GM12878 (cell line): ENCODE results near the gene CLEC4E. TPM values are rescaled to one million over a fixed set of nuclear protein-coding genes. Genes with fewer than 3 reads are reported as not detected.
"Not testable (repeated sequence)": the region's sequence is repeated elsewhere in the genome, so short reads cannot be mapped to it uniquely, and the experiment has no call there.

Experiments used
- ATAC-seq: fragments of 200-7000 bp; cut with Tn5 transposase; 3 replicates; pipeline ENCODE4 v1.9.1; 2020; ENCODE audit warnings: mild to moderate bottlenecking, moderate library complexity
- BruUV-seq: library from RNA; stranded (reverse); fragments of 400-500 nt; replicated peaks from 2 replicates; lab custom pipeline; 2021; lab: Mats Ljungman, UMichigan
- CTCF ChIA-PET: fragments of 300-600 bp; sonication (Branson Sonifier 250); formaldehyde crosslinking; extraction: SDS; loops from one replicate; lab custom pipeline; 2021; ENCODE audit warnings: inconsistent platforms; lab: Yijun Ruan, JAX
- POLR2A ChIA-PET: fragments of 350-600 bp; formaldehyde crosslinking; extraction: SDS; loops from one replicate; lab custom pipeline; 2021; ENCODE audit warnings: inconsistent platforms; lab: Charles Lee
- RAD21 ChIA-PET: fragments of 300-600 bp; sonication (Branson Sonifier 250); formaldehyde crosslinking; loops from one replicate; lab custom pipeline; 2023; ENCODE audit warnings: antibody characterized with exemption; ENCODE audit not compliant: unreplicated experiment; lab: Charles Lee
- SMC1A ChIA-PET: fragments of 300-600 bp; sonication (Branson Sonifier 250); formaldehyde crosslinking; loops from one replicate; lab custom pipeline; 2023; ENCODE audit not compliant: unreplicated experiment, uncharacterized antibody; lab: Charles Lee
- DNase-seq: peaks from one replicate; pipeline ENCODE4 v3.0.0-alpha.2; 2011; ENCODE audit warnings: low read depth, low spot score
- FAIRE-seq: peaks from 3 replicates; lab custom pipeline; 2011; peaks lifted over from hg19 to GRCh38; lab: Jason Lieb, UNC
- H2AFZ ChIP-seq: 2 replicates; pipeline ENCODE4 v1.6.0; 2011; ENCODE audit warnings: low read depth, low read length, control low read depth; ENCODE audit not compliant: control insufficient read depth
- H3K27ac ChIP-seq: 2 replicates; pipeline ENCODE4 v1.5.1; 2011; ENCODE audit warnings: control low read depth; ENCODE audit not compliant: control insufficient read depth, insufficient read depth
- H3K27me3 ChIP-seq, 2 experiments: replicated peaks in 1 of 2; 2 replicates each; pipeline versions ENCODE4 v1.6.0 to v1.6.1; 2011; ENCODE audit warnings: low read length in 1 of 2; ENCODE audit not compliant: control insufficient read depth in 2 of 2, insufficient read depth in 2 of 2
- H3K36me3 ChIP-seq, 2 experiments: 2 replicates each; pipeline ENCODE4 v1.5.1; 2011; ENCODE audit warnings: low read length in 1 of 2; ENCODE audit not compliant: control insufficient read depth in 2 of 2, insufficient read depth in 2 of 2
- H3K4me1 ChIP-seq: 2 replicates; pipeline ENCODE4 v1.6.1; 2011; ENCODE audit warnings: mild to moderate bottlenecking, low read length, moderate library complexity, mixed read lengths; ENCODE audit not compliant: control insufficient read depth, insufficient read depth
- H3K4me2 ChIP-seq: 2 replicates; pipeline ENCODE4 v1.6.0; 2011; ENCODE audit warnings: control low read depth; ENCODE audit not compliant: control insufficient read depth, insufficient read depth
- H3K4me3 ChIP-seq: fragments of 200-600 bp; sonication (generic); 2 replicates; pipeline ENCODE4 v1.5.1; 2016
- H3K79me2 ChIP-seq: 2 replicates; pipeline ENCODE4 v1.6.0; 2011; ENCODE audit warnings: low read length; ENCODE audit not compliant: control insufficient read depth, insufficient read depth
- H3K9ac ChIP-seq: 2 replicates; pipeline ENCODE4 v1.8.0; 2011; ENCODE audit warnings: low read length, control low read depth, mixed read lengths; ENCODE audit not compliant: control insufficient read depth, insufficient read depth
- H3K9me3 ChIP-seq: replicated peaks from 3 replicates; pipeline ENCODE4 v1.5.1; 2011; ENCODE audit warnings: mild to moderate bottlenecking, low read length; ENCODE audit not compliant: control insufficient read depth, insufficient read depth
- H4K20me1 ChIP-seq: 2 replicates; pipeline ENCODE4 v1.6.0; 2011; ENCODE audit not compliant: control insufficient read depth, insufficient read depth
- ATF7 ChIP-seq: fragments of 450-650 bp; IDR thresholded peaks from 2 replicates; pipeline ENCODE4 v1.6.1; 2016; ENCODE audit warnings: low read depth, mild to moderate bottlenecking
- BCL11A ChIP-seq: IDR thresholded peaks from 2 replicates; pipeline ENCODE4 v1.6.1; 2011; ENCODE audit warnings: low read depth, low read length
- DPF2 ChIP-seq: fragments of 450-650 bp; IDR thresholded peaks from 2 replicates; pipeline ENCODE4 v1.6.1; 2017; ENCODE audit warnings: mild to moderate bottlenecking
- ESRRA ChIP-seq: IDR thresholded peaks from 2 replicates; pipeline ENCODE4 v1.6.1; 2012; ENCODE audit warnings: mild to moderate bottlenecking, low read length, improper control_type of control experiment
- HCFC1 ChIP-seq: fragments of 150-350 bp; IDR thresholded peaks from 2 replicates; pipeline ENCODE4 v1.6.1; 2014; ENCODE audit warnings: low read length
- HDAC6 ChIP-seq: fragments of 200-600 bp; sonication (generic); IDR thresholded peaks from one replicate; pipeline ENCODE4 v1.8.0; 2017; ENCODE audit warnings: antibody characterized with exemption; ENCODE audit not compliant: unreplicated experiment
- IKZF1 ChIP-seq: fragments of 450-650 bp; conservative IDR thresholded peaks from 2 replicates; pipeline ENCODE4 v1.6.1; 2017; ENCODE audit warnings: antibody characterized with exemption, mild to moderate bottlenecking
- JUND ChIP-seq: IDR thresholded peaks from 2 replicates; pipeline ENCODE4 v1.6.1; 2012; ENCODE audit warnings: low read depth, mild to moderate bottlenecking, low read length, improper control_type of control experiment, moderate library complexity
- NRF1 ChIP-seq: conservative IDR thresholded peaks from 2 replicates; pipeline ENCODE4 v1.6.1; 2011; ENCODE audit warnings: mild to moderate bottlenecking, low read depth, low read length, improper control_type of control experiment
- PAX8 ChIP-seq: fragments of 450-650 bp; IDR thresholded peaks from 2 replicates; pipeline ENCODE4 v1.6.1; 2017; ENCODE audit warnings: mild to moderate bottlenecking, moderate library complexity
- POLR2A ChIP-seq: IDR thresholded peaks from 2 replicates; pipeline ENCODE4 v1.6.1; 2011; ENCODE audit warnings: low read depth, mild to moderate bottlenecking, low read length
- RAD51 ChIP-seq: fragments of 450-650 bp; IDR thresholded peaks from 2 replicates; pipeline ENCODE4 v1.6.1; 2016; ENCODE audit warnings: moderate library complexity, mild to moderate bottlenecking, inconsistent platforms
- RB1 ChIP-seq: fragments of 450-650 bp; formaldehyde crosslinking; IDR thresholded peaks from 2 replicates; pipeline ENCODE4 v1.6.1; 2017; ENCODE audit warnings: mild to moderate bottlenecking, borderline replicate concordance
- RELA ChIP-seq: fragments of 450-650 bp; IDR thresholded peaks from 2 replicates; pipeline ENCODE4 v1.8.0; 2014; ENCODE audit warnings: borderline replicate concordance; ENCODE audit not compliant: partially characterized antibody
- SP1 ChIP-seq: IDR thresholded peaks from one replicate; pipeline ENCODE4 v1.6.1; 2011; ENCODE audit warnings: low read depth, low read length
- SPI1 ChIP-seq: IDR thresholded peaks from 2 replicates; pipeline ENCODE4 v1.6.1; 2011; ENCODE audit warnings: low read depth, mild to moderate bottlenecking, low read length, moderate library complexity, borderline replicate concordance; ENCODE audit not compliant: insufficient read depth
- ZBED1 ChIP-seq: IDR thresholded peaks from 2 replicates; pipeline ENCODE4 v1.6.1; 2016; ENCODE audit warnings: borderline replicate concordance
- ZSCAN29 ChIP-seq: fragments of 450-650 bp; IDR thresholded peaks from 2 replicates; pipeline ENCODE4 v1.6.1; 2017; ENCODE audit warnings: mild to moderate bottlenecking, moderate library complexity
- WGBS: methylation state at CpG from one replicate; pipeline ENCODE4 v1.1.6; 2016; ENCODE audit warnings: low lambda C conversion rate; ENCODE audit not compliant: insufficient replicate concordance, insufficient coverage; ENCODE audit errors: missing lambda C conversion rate; 5-methylcytosine and 5-hydroxymethylcytosine counted together
- in situ Hi-C: fragments of 300-500 bp; cut with MboI; formaldehyde crosslinking; loops from 9 replicates; pipeline ENCODE4 v1.14.3; 2018; ENCODE audit warnings: mixed read lengths
- intact Hi-C: fragments of 100-400 bp; cut with micrococcal nuclease; formaldehyde crosslinking; loops from one replicate; pipeline ENCODE4 v1.14.2; 2022; ENCODE audit not compliant: unreplicated experiment
- polyA plus RNA-seq, 11 experiments: library from polyadenylated mRNA; depleted of rRNA in 4 of 11; unstranded in 6 of 11; stranded (reverse) in 5 of 11; fragments of >200 nt; fragmentation: Nextera tagmentation in 4 of 11; fragmentation: Illumina TruSeq in 1 of 11; extraction: Ambion mirVana in 4 of 11; extraction: Trizol in 1 of 11; gene quantifications; 1 replicate in 1 of 11; 2 replicates in 10 of 11; pipeline versions ENCODE4 v1.2.1 to v1.2.3, GENCODE V29; 2011 to 2016; ENCODE audit warnings: inconsistent platforms in 2 of 11, missing spikeins in 2 of 11, low read depth in 1 of 11
- total RNA-seq, 4 experiments: library from RNA; depleted of rRNA in 3 of 4; stranded (reverse); fragments of >200 nt in 3 of 4; fragmentation: Illumina TruSeq in 1 of 4; extraction: Trizol in 1 of 4; gene quantifications; 2 replicates each; pipeline versions ENCODE4 v1.2.1 to v1.2.3, GENCODE V29; 2013 to 2021
- TF ChIP-seq, protein P1 (sequence below): fragments of 450-650 bp; formaldehyde crosslinking; IDR thresholded peaks from 2 replicates; pipeline ENCODE4 v1.5.0; 2022; ENCODE audit warnings: mild to moderate bottlenecking, missing genetic modification characterization

CLEC4E gene
- total and polyA plus RNA-seq, 10 of the 15 experiments (the other 5 are each of a cell fraction or from before 2014, with no cell fraction given): not detected

DNA sequence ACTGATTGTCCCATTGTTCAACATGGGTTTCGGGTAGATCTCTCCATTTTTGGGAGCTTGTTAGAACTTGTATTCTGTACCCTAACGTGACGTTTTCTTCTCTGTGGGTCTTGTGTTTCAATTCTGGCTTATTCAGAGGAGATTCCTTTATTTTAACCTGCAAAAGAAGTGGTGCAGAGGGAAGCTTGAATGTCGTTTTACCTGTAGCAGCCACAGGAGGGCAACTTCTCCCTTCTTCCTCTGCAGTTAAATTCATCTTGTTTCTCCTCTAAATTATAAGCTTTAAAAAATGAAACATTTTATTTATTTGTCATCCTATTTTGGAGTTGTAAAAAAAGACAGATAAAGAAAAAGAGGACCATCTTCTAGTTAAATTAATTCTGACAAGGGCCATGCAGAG lies 41.1 kb downstream of the CLEC4E start:
- no peaks in the 10 kb centered on the region for H3K79me2 ChIP-seq
- no peaks in the 10 kb centered on the region for H3K36me3 ChIP-seq
- H3K4me1 ChIP-seq: no peaks in the 10 kb centered on the region
- no peak overlapping the region for H2AFZ ChIP-seq
- no peaks in the 10 kb centered on the region for H3K9me3 ChIP-seq
- FAIRE-seq: no peak
- no peak for TF ChIP-seq ATF7
- no peak for TF ChIP-seq PAX8
- TF ChIP-seq DPF2: no peak
- TF ChIP-seq ESRRA: no peak
- TF ChIP-seq ZSCAN29: no peak
- no peak for TF ChIP-seq HDAC6
- TF ChIP-seq HCFC1: no peak
- no peak for TF ChIP-seq IKZF1
- TF ChIP-seq SPI1: no peak
- no peak for TF ChIP-seq RAD51
- no peak for TF ChIP-seq BCL11A
- no peak for TF ChIP-seq NRF1
- no peak for TF ChIP-seq ZBED1
- TF ChIP-seq POLR2A: no peak
- TF ChIP-seq RB1: no peak
- no peak for TF ChIP-seq JUND
- TF ChIP-seq, protein P1, sequence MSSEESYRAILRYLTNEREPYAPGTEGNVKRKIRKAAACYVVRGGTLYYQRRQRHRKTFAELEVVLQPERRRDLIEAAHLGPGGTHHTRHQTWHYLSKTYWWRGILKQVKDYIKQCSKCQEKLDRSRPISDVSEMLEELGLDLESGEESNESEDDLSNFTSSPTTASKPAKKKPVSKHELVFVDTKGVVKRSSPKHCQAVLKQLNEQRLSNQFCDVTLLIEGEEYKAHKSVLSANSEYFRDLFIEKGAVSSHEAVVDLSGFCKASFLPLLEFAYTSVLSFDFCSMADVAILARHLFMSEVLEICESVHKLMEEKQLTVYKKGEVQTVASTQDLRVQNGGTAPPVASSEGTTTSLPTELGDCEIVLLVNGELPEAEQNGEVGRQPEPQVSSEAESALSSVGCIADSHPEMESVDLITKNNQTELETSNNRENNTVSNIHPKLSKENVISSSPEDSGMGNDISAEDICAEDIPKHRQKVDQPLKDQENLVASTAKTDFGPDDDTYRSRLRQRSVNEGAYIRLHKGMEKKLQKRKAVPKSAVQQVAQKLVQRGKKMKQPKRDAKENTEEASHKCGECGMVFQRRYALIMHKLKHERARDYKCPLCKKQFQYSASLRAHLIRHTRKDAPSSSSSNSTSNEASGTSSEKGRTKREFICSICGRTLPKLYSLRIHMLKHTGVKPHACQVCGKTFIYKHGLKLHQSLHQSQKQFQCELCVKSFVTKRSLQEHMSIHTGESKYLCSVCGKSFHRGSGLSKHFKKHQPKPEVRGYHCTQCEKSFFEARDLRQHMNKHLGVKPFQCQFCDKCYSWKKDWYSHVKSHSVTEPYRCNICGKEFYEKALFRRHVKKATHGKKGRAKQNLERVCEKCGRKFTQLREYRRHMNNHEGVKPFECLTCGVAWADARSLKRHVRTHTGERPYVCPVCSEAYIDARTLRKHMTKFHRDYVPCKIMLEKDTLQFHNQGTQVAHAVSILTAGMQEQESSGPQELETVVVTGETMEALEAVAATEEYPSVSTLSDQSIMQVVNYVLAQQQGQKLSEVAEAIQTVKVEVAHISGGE: no peak
- no peak for TF ChIP-seq SP1
- TF ChIP-seq RELA: no peak
- TF ChIP-seq, all 136 proteins: peak for 0
- H3K27me3 ChIP-seq: peaks cover 0 to 4% of the 10 kb centered on the region in 2 experiments; a peak in 1 of 4 replicates
- H3K27ac ChIP-seq: no peak overlapping the region
- in situ Hi-C loops: no loop called here
- intact Hi-C loops: no loop called here
- POLR2A ChIA-PET: no interaction called here
- no peak overlapping the region for H3K4me3 ChIP-seq
- 10% methylated on average over 4 of the region's 4 CpGs for WGBS
- DNase-seq: no peak
- no peaks in the 10 kb centered on the region for H4K20me1 ChIP-seq
- BruUV-seq: no TSS peak
- no peak overlapping the region for H3K9ac ChIP-seq
- RAD21 ChIA-PET: no interaction called here
- CTCF ChIA-PET: no interaction called here
- SMC1A ChIA-PET: no interaction called here
- no peak overlapping the region for H3K4me2 ChIP-seq
- ATAC-seq: no peak

DNA sequence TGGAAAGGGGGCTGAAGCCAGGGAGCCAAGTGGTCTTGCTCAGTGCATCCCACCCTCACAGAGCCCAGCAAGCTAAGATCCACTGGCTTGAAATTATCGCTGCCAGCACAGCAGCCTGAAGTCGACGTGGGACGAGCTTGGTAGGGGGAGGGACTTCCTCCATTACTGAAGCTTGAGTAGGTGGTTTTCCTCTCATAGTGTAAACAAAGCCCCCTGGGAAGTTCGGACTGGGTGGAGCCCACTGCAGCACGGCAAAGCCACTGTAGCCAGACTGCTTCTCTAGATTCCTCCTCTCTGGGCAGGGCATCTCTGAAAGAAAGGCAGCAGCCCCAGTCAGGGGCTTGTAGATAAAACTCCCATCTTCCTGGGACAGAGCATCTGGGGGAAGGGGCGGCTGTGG lies 44.6 kb downstream of the CLEC4E start:
- H3K79me2 ChIP-seq, in situ Hi-C loops, RAD21 ChIA-PET, FAIRE-seq, H3K9ac ChIP-seq, H3K36me3 ChIP-seq, SMC1A ChIA-PET, H3K4me1 ChIP-seq, H3K9me3 ChIP-seq, H2AFZ ChIP-seq, H3K4me3 ChIP-seq, H3K27me3 ChIP-seq, H4K20me1 ChIP-seq, H3K4me2 ChIP-seq, ATAC-seq, BruUV-seq, DNase-seq, intact Hi-C loops, H3K27ac ChIP-seq: not testable (repeated sequence)
- WGBS: 12% methylated on average over 7 of the region's 7 CpGs
- CTCF ChIA-PET: interaction anchor here (1.1 to 1.6 kb wide), 2 partner anchors 12 to 19 kb away, joined by 3 to 4 read pairs; no protein-coding TSS in a partner anchor
- POLR2A ChIA-PET: interaction anchor here (0.5 kb wide), 1 partner anchor 270 kb away, joined by 8 read pairs; no protein-coding TSS in a partner anchor
